Stimulated activated CD4-positive, alpha-beta T cell treated with anti-CD3 and anti-CD28 coated beads, Interleukin-4, amount 100 ng/mL, for 24 hours (primary cell): Measurements from ENCODE around the gene POU4F3.
A peak's percentile ranks its signal among the peaks of the same experiment; 100 is the strongest.
"Not testable (repeated sequence)": the region's sequence is repeated elsewhere in the genome, so short reads cannot be mapped to it uniquely, and the experiment has no call there.

Source experiments
- DNase-seq: peaks from one replicate; pipeline ENCODE4 v3.0.0-alpha.2; 2020

Gene POU4F3

GRCh38 chr5:146338774-146339714 lies at the start of gene POU4F3:
POU4F3 (plus strand) TSS chr5:146338839; CDS start chr5:146339113, 274 bp downstream.
- no peak for DNase-seq

GRCh38 chr5:146290318-146290717 lies 48.3 kb upstream of the POU4F3 start:
- no peak for DNase-seq

GRCh38 chr5:146291421-146292074 lies 47.1 kb upstream of the POU4F3 start:
- DNase-seq = peak; percentile 7

GRCh38 chr5:146296245-146296644 lies 42.4 kb upstream of the POU4F3 start:
- no peak for DNase-seq

- not testable (repeated sequence) for DNase-seq
These were observed 39.7 kb upstream of the POU4F3 start for GRCh38 chr5:146298920-146299319.

GRCh38 chr5:146301626-146302025 lies 37.0 kb upstream of the POU4F3 start:
- no peak for DNase-seq

- DNase-seq = no peak
These were observed 36.2 kb upstream of the POU4F3 start for GRCh38 chr5:146302406-146302805.

GRCh38 chr5:146306838-146307237 lies 31.8 kb upstream of the POU4F3 start:
- no peak for DNase-seq

GRCh38 chr5:146307796-146308195 lies 30.8 kb upstream of the POU4F3 start:
- DNase-seq = no peak

GRCh38 chr5:146310540-146310939 lies 28.1 kb upstream of the POU4F3 start:
- DNase-seq = no peak

- no peak for DNase-seq
These were observed 27.4 kb upstream of the POU4F3 start for GRCh38 chr5:146311278-146311677.

GRCh38 chr5:146313027-146313426 lies 25.6 kb upstream of the POU4F3 start:
- DNase-seq = no peak

GRCh38 chr5:146321571-146321970 lies 17.1 kb upstream of the POU4F3 start:
- DNase-seq = no peak

GRCh38 chr5:146327257-146327870 lies 11.3 kb upstream of the POU4F3 start:
- DNase-seq = no peak

GRCh38 chr5:146327989-146328388 lies 10.7 kb upstream of the POU4F3 start:
- no peak for DNase-seq

GRCh38 chr5:146329697-146330096 lies 8.9 kb upstream of the POU4F3 start:
- DNase-seq = no peak

- DNase-seq = no peak
These were observed 7.2 kb upstream of the POU4F3 start for GRCh38 chr5:146331423-146331822.

- no peak for DNase-seq
These were observed 4.5 kb upstream of the POU4F3 start for GRCh38 chr5:146334074-146334533.

- no peak for DNase-seq
These were observed 2.4 kb upstream of the POU4F3 start for GRCh38 chr5:146336197-146336596.

GRCh38 chr5:146337264-146337904 lies 1.3 kb upstream of the POU4F3 start:
- no peak for DNase-seq

- DNase-seq = no peak
These were observed 711 bp upstream of the POU4F3 start for GRCh38 chr5:146337928-146338327.

GRCh38 chr5:146339715-146340259 lies 1.1 kb downstream of the POU4F3 start:
- DNase-seq = no peak
